KOPT-K1 (cell line): ENCODE measurements around the gene B4GALT3.

Experiments used
- H3K27ac ChIP-seq: fragments of 200-600 bp; sonication (generic); 2 replicates; pipeline ENCODE4 v1.5.1; 2016; ENCODE audit warnings: antibody characterized with exemption, mild to moderate bottlenecking, low read depth, low read length; ENCODE audit not compliant: poor library complexity, severe bottlenecking
- H3K36me3 ChIP-seq: fragments of 200-600 bp; sonication (generic); 2 replicates; pipeline ENCODE4 v1.5.1; 2017; ENCODE audit warnings: antibody characterized with exemption, mild to moderate bottlenecking, low read length, moderate library complexity; ENCODE audit not compliant: insufficient read depth
- H3K9me3 ChIP-seq: fragments of 200-600 bp; sonication (generic); 2 replicates; pipeline ENCODE4 v1.5.1; 2017; ENCODE audit warnings: antibody characterized with exemption, low read length, mild to moderate bottlenecking; ENCODE audit not compliant: insufficient read depth, poor library complexity, severe bottlenecking

The B4GALT3 gene

GRCh38 chr1:161164901-161165610, 12.3 kb downstream of the B4GALT3 start:
- Histone ChIP-seq H3K9me3 (no peaks in the 10 kb centered on the region), H3K27ac (no peak overlapping the region), H3K36me3 (peaks cover 57% of the 10 kb centered on the region)

- no peak overlapping the region for H3K27ac ChIP-seq
- H3K36me3 ChIP-seq = peaks cover 47% of the 10 kb centered on the region
- H3K9me3 ChIP-seq = no peaks in the 10 kb centered on the region
Observed at GRCh38 chr1:161163793-161164192, 13.5 kb downstream of the B4GALT3 start.

GRCh38 chr1:161162806-161163205, 14.5 kb downstream of the B4GALT3 start:
- peaks cover 57% of the 10 kb centered on the region for H3K36me3 ChIP-seq
- no peak overlapping the region for H3K27ac ChIP-seq

DNA sequence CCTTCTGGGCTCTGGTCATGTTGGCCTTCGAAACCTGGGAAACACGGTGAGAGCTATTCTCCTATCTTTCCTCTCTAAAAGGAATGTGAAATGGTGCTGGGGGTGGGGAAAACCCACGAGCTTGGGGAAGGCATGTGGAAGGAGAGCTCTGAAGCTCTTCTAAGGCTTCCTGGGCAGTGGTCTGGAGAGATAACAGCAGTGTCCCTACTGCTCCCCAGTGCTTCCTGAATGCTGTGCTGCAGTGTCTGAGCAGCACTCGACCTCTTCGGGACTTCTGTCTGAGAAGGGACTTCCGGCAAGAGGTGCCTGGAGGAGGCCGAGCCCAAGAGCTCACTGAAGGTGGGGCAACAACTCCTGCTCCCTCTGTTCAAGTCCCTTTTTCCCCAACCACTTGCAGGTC, 15.3 kb downstream of the B4GALT3 start:
- Histone ChIP-seq H3K27ac (no peak overlapping the region), H3K9me3 (no peaks in the 10 kb centered on the region), H3K36me3 (peaks cover 64% of the 10 kb centered on the region)

More at GRCh38 chr1:161162806-161163205, 14.5 kb downstream of the B4GALT3 start:
- H3K9me3 ChIP-seq = no peaks in the 10 kb centered on the region

GRCh38 chr1:161161652-161162051, 15.7 kb downstream of the B4GALT3 start:
- H3K9me3 ChIP-seq = no peaks in the 10 kb centered on the region
- H3K27ac ChIP-seq = no peak overlapping the region
- H3K36me3 ChIP-seq = peaks cover 68% of the 10 kb centered on the region

DNA sequence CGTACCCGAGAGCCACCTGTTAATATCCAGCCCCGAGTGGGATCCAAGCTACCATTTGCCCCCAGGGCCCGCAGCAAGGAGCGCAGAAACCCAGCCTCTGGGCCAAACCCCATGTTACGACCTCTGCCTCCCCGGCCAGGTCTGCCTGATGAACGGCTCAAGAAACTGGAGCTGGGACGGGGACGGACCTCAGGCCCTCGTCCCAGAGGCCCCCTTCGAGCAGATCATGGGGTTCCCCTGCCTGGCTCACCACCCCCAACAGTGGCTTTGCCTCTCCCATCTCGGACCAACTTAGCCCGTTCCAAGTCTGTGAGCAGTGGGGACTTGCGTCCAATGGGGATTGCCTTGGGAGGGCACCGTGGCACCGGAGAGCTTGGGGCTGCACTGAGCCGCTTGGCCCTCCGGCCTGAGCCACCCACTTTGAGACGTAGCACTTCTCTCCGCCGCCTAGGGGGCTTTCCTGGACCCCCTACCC, 16.6 kb downstream of the B4GALT3 start:
- no peak overlapping the region for H3K27ac ChIP-seq
- H3K36me3 ChIP-seq = peaks cover 68% of the 10 kb centered on the region
- no peaks in the 10 kb centered on the region for H3K9me3 ChIP-seq

DNA sequence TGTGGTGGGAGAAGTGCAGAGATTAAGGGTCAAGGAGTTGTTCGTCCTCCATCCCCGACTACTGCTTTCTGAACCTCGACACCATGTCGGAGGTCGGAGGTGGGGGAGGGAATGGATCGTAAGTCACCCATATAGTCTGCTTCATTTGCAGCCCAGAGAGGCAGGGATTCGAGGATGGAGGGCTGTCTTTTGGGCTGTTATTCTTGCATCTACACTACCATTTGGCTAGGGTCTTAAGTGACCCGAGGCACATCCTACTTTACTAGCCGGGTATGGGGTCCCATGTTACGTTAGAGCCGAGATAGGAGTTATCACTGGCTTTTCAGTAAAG, 17.4 kb downstream of the B4GALT3 start:
- peaks cover 65% of the 10 kb centered on the region for H3K36me3 ChIP-seq
- H3K27ac ChIP-seq = peak overlapping the region; percentile 83
- H3K9me3 ChIP-seq = no peaks in the 10 kb centered on the region

GRCh38 chr1:161159087-161159912, 18.0 kb downstream of the B4GALT3 start, which contains the start of gene USP21:
Gene USP21 (plus strand): TSS chr1:161159500. CDS start chr1:161160641, 1,141 bp downstream.
- H3K36me3 ChIP-seq = peaks cover 59% of the 10 kb centered on the region
- peak within 1 kb of the TSS; percentile 83 for H3K27ac ChIP-seq
- H3K9me3 ChIP-seq = no peaks in the 10 kb centered on the region

GRCh38 chr1:161158316-161159010, 18.8 kb downstream of the B4GALT3 start:
- Histone ChIP-seq H3K27ac (peak overlapping the region; percentile 83), H3K9me3 (no peaks in the 10 kb centered on the region), H3K36me3 (peaks cover 51% of the 10 kb centered on the region)

GRCh38 chr1:161157867-161158266, 19.4 kb downstream of the B4GALT3 start:
- H3K36me3 ChIP-seq = peaks cover 45% of the 10 kb centered on the region
- H3K27ac ChIP-seq = no peak overlapping the region
- H3K9me3 ChIP-seq = no peaks in the 10 kb centered on the region

DNA sequence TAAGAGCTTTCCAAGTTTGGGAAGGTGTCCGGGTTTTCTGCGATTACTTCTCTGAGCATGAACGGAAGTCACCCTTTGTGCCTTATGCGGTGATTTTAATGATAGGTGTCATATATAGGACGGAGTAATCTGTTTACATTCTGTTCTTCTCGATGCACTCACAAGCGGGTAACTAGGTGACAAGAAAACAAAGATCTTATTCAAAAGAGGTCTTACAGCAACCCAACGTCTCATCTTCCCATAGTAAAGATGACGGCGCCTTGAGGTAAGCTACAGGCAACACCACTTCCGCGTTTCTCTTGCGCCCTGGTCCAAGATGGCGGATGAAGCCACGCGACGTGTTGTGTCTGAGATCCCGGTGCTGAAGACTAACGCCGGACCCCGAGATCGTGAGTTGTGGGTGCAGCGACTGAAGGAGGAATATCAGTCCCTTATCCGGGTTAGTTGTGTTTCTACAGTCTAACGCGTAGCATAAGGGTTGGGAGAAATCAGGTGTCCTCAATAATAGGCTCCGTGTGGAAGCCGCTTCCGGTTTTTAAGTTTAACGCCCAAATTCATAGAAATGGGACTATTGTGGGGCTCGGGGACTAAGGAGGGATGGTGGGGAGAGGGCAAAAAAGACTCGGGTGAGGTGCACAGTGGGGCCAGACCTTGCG, 23.5 kb downstream of the B4GALT3 start, which contains the start of gene UFC1:
UFC1 (plus strand) TSS at position 297 of the 656 bp plus-strand sequence; CDS start at position 317, 20 bp downstream.
- no peaks in the 10 kb centered on the region for H3K9me3 ChIP-seq
- peaks cover 21% of the 10 kb centered on the region for H3K36me3 ChIP-seq
- H3K27ac ChIP-seq = peak within 1 kb of the TSS; percentile 85

- H3K9me3 ChIP-seq = no peaks in the 10 kb centered on the region
- H3K36me3 ChIP-seq = peaks cover 15% of the 10 kb centered on the region
- peak overlapping the region; percentile 85 for H3K27ac ChIP-seq
Observed at GRCh38 chr1:161153176-161153575, 24.1 kb downstream of the B4GALT3 start.

DNA sequence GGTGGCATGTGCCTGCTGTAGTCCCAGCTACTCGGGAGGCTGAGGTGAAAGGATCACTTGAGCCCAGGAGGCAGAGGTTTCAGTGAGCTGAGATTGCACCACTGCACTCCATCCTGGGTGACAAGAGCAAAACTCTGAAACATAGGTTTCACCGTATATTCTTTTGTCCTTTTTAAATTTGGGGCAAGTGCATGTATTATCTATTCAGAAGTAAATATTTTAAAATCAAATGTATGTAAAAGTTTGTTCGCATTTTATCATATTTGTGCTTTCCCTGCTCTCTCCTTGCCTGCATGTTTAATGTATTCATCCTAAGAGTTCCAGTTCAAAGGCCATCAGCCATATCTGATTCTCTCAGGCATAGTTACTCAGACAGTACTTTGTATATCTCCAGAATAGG, 31.5 kb downstream of the B4GALT3 start:
- Histone ChIP-seq H3K36me3 (no peaks in the 10 kb centered on the region), H3K27ac (no peak overlapping the region), H3K9me3 (no peaks in the 10 kb centered on the region)

GRCh38 chr1:161140755-161141400, 36.4 kb downstream of the B4GALT3 start:
- H3K27ac ChIP-seq = no peak overlapping the region
- no peaks in the 10 kb centered on the region for H3K9me3 ChIP-seq
- H3K36me3 ChIP-seq = peaks cover 8% of the 10 kb centered on the region; the same call in 1 of the 2 replicates
